Measurements from ENCODE around the gene SNAP47. TPM values are rescaled to one million over a fixed set of nuclear protein-coding genes. Genes with fewer than 3 reads are reported as not detected.
A peak's percentile ranks its signal among the peaks of the same experiment; 100 is the strongest.

SNAP47 gene
- total and polyA plus RNA-seq, 9 of the 15 experiments (the other 6 are each of a cell fraction or from before 2014, with no cell fraction given), result 2.5 to 41.3 (median 32.6) TPM

DNA sequence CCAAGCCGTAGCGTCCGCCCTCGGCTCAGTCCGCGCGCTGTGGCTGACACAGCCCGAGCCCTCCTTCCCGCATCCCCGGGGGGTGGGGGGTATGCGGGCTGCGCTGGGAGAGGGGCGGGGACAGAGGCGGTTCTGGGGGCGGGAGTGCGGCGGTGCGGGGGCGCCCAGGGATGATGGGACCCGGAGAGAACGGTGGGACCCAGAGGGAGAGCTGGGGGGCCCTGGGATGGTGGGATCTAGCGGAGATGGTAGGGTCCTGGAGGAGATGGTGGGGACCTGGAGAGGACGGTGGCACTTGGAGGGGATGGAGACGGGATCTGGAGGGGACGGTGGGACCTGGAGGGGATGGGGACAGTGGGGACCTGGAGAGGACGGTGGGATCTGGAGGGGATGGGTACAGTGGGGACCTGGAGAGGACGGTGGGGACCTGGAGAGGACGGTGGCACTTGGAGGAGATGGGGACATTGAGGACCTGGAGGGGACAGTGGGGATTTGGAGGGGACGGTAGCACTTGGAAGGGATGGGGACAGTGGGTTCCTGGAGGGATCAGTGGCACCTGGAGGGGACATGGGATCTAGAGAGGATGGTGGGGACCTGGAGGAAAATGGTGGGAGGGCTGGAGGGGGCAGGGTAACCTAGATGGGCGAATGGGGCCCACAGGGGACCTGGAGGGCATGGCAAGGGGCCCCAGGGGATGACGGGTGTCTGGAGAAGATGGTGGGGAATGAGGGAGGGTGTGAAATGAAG is 477 bp downstream of the SNAP47 start (continued):
- TF ChIP-seq ZNF280A (IDR thresholded peaks at IDR 0.05; ENCODE audit: low read depth, partially characterized antibody), result no peak
- TF ChIP-seq E4F1 (CRISPR knock-in tag; IDR thresholded peaks at IDR 0.05; ENCODE audit: borderline replicate concordance), result no peak
- no peak for TF ChIP-seq HLTF (IDR thresholded peaks at IDR 0.05)
- TF ChIP-seq FOS (IDR thresholded peaks at IDR 0.05; ENCODE audit: extremely low read depth, insufficient read length), result no peak
- TF ChIP-seq ZNF316 (IDR thresholded peaks at IDR 0.05), result no peak
- no peak for TF ChIP-seq ZBTB5 (IDR thresholded peaks at IDR 0.05)
- no peak for TF ChIP-seq LARP7 (IDR thresholded peaks at IDR 0.05)
- TF ChIP-seq ZNF274 (IDR thresholded peaks at IDR 0.05; ENCODE audit: borderline replicate concordance, low read depth, low read length), result no peak
- TF ChIP-seq ESRRB (CRISPR knock-in tag; IDR thresholded peaks at IDR 0.05; ENCODE audit: borderline replicate concordance), result no peak
- no peak for TF ChIP-seq PTTG1 (tag; IDR thresholded peaks at IDR 0.05; ENCODE audit: low read depth)
- peak; percentile 39 for TF ChIP-seq ARHGAP35 (IDR thresholded peaks at IDR 0.05; ENCODE audit: partially characterized antibody)
- no peak for TF ChIP-seq FOXA1 (IDR thresholded peaks at IDR 0.05; ENCODE audit: borderline replicate concordance)
- TF ChIP-seq, protein P1, sequence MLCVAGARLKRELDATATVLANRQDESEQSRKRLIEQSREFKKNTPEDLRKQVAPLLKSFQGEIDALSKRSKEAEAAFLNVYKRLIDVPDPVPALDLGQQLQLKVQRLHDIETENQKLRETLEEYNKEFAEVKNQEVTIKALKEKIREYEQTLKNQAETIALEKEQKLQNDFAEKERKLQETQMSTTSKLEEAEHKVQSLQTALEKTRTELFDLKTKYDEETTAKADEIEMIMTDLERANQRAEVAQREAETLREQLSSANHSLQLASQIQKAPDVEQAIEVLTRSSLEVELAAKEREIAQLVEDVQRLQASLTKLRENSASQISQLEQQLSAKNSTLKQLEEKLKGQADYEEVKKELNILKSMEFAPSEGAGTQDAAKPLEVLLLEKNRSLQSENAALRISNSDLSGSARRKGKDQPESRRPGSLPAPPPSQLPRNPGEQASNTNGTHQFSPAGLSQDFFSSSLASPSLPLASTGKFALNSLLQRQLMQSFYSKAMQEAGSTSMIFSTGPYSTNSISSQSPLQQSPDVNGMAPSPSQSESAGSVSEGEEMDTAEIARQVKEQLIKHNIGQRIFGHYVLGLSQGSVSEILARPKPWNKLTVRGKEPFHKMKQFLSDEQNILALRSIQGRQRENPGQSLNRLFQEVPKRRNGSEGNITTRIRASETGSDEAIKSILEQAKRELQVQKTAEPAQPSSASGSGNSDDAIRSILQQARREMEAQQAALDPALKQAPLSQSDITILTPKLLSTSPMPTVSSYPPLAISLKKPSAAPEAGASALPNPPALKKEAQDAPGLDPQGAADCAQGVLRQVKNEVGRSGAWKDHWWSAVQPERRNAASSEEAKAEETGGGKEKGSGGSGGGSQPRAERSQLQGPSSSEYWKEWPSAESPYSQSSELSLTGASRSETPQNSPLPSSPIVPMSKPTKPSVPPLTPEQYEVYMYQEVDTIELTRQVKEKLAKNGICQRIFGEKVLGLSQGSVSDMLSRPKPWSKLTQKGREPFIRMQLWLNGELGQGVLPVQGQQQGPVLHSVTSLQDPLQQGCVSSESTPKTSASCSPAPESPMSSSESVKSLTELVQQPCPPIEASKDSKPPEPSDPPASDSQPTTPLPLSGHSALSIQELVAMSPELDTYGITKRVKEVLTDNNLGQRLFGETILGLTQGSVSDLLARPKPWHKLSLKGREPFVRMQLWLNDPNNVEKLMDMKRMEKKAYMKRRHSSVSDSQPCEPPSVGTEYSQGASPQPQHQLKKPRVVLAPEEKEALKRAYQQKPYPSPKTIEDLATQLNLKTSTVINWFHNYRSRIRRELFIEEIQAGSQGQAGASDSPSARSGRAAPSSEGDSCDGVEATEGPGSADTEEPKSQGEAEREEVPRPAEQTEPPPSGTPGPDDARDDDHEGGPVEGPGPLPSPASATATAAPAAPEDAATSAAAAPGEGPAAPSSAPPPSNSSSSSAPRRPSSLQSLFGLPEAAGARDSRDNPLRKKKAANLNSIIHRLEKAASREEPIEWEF (CRISPR knock-in tag; IDR thresholded peaks at IDR 0.05), result no peak
- TF ChIP-seq BRCA1 (IDR thresholded peaks at IDR 0.05), result no peak
- peak; percentile 22; the same call in 1 of the 2 replicates for TF ChIP-seq BRCA1 (CRISPR knock-in tag; IDR thresholded peaks at IDR 0.05)
- no peak for TF ChIP-seq CHD4 (IDR thresholded peaks at IDR 0.05; ENCODE audit: insufficient read depth, insufficient replicate concordance, low read depth, low read length, poor library complexity, severe bottlenecking)
- TF ChIP-seq CAMTA2 (CRISPR knock-in tag; conservative IDR thresholded peaks at IDR 0.05), result no peak
- no peak for TF ChIP-seq ZNF551 (CRISPR knock-in tag; IDR thresholded peaks at IDR 0.05)
